HL-60/S4 treated with phorbol 12-myristate 13-acetate at 8.2 ng/mL for 4 days and 3 days (cell line): ENCODE data around the gene LIMS2.

ENCODE experiments used
- in situ Hi-C: fragments of 300-500 bp; cut with MboI; formaldehyde crosslinking; loops from 2 replicates; pipeline ENCODE4 v1.15.0; 2022; ENCODE audit warnings: low sequenced_read_pairs

LIMS2 gene

DNA sequence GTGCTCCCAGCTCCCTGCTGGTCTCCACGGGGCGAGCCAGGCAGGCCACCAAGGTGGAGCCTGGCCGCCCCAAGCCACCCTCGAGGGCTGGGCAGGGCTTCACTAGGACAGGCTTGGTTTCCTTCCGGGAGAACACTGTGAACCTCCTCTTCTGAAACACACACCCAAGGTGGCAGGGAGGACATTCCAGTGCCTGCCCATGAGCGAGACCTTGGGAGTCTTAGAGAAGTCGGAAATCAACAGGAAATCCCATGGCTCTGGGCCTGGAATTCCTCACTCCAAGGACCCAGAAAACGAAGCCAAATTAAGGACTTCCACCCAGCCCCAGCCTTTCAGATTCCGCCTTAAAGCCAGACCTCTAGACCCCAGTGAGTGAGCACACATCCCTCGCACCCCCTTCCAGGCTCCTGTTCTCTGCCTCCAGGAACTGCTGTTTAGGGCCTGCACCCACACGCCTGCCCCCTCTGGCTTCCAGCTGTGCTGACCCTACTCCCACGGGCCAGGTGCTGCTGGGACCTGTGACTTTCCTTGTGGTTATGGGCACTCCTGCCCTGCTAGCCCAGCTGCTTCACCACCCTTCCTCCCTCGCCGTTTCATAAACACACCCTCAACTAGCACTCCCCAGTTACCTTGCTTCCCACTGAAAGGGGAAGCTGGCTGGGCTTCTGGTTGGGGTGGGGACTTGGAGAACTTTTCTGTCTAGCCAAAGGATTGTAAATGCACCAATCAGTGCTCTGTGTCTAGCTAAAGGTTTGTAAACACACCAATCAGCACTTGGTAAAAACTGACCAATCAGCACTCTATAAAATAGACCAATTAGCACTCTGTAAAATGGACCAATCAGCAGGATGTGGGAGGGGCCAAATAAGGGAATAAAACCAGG lies 15.7 kb downstream of the LIMS2 start:
- in situ Hi-C loops, result no loop called here

DNA sequence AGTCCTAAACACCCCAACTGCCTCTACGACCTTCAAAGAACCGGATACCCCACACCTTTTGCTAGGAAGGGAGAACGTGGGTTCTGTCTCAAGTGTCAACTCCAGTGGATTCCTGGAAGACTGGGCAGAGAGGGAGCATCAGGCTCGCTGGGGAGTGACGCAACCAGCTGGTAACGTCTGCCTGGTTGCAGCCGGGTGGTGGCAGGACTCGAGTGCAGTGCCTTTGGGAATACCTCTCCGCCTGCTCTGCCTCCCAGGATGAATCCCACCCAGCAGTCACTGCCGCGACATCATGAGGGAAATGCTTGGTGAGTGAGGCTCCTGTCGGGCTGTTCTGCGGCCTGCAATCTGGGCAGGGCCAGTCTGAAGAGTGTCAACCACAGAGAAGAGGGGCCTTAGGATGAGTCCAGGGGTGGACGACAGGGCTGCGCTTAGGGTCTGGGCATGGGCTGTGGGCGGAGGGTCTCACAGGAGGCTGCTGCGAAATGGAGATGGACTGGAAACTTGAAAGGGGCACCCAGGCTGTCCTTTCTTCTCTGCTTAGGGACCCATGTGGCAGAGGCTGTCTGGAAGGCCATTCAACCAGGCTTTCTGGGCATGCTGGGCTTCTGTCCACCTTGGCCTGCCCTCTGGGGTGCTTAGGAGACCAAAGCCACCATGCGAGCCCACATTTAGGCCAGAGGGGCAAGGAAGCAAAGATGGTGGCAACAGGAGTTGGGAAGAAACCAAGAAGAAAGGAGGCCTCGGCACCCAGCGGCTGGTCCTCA lies 16.5 kb downstream of the LIMS2 start:
- in situ Hi-C loops, result no loop called here

DNA sequence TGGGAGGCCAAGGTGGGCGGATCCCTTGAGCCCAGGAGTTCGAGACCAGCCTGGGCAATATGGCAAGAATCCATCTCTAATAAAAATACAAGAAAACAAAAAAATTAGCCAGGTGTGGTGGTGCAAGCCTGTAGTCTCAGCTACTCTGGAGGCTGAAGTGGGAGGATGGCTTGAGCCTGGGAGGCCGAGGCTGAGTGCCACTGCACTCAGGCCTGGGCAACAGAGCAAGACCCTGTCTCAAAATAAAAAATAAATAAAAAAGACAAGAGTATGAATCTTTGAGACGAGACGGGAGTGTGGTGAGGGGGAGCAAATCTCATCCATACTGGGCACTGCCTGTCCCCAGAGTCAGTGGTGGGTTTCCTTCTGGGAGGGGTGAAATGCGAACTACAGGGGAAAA lies 17.2 kb downstream of the LIMS2 start:
- in situ Hi-C loops, result no loop called here

DNA sequence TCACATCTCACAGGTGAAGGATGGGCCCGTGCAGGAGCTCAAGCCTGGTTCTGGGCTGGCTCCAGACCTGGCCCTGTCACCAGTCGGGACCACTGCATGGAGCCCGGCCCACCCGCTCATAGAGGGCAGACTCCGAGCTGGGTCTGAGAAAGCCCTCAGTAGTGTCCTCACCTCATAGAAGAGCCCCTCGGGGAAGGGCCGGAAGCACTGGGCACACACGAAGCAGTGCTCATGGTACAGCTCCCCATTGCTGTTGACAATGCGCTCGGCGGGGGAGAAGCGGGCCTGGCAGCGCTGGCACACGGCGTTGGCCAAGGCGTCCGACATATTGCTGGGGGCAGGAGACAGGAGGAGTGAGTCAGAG lies 18.1 kb downstream of the LIMS2 start:
- in situ Hi-C loops, result no loop called here

DNA sequence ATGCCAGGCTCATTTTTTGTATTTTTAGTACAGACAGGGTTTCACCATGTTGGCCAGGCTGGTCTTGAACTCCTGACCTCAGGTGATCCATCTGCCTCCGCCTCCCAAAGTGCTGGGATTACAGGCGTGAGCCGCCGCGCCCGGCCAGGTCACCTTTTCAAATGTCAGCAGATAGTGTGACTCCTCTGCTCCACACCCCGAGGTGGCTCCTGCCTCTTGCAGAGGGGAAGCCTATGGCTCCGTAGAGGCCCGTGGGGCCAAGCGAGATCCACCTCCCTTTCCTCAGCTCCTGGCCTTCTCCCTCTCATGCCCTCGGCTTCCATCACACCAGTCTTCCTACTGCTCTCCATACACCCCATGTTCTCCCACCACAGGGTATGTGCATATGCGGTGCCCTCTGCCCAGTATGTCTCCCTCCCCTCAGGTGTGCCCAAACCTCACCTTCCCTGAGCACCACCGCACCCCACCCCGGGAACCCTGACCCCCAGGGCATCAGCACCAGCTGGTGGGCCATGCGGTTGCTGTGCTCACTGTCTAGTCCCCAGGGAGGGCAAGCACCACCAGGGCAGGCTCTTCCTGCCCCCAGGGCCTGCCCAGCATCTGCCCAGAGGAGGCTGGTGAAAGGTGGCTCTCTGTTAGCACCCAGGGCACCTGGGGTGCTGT lies 18.6 kb downstream of the LIMS2 start:
- in situ Hi-C loops, result no loop called here

DNA sequence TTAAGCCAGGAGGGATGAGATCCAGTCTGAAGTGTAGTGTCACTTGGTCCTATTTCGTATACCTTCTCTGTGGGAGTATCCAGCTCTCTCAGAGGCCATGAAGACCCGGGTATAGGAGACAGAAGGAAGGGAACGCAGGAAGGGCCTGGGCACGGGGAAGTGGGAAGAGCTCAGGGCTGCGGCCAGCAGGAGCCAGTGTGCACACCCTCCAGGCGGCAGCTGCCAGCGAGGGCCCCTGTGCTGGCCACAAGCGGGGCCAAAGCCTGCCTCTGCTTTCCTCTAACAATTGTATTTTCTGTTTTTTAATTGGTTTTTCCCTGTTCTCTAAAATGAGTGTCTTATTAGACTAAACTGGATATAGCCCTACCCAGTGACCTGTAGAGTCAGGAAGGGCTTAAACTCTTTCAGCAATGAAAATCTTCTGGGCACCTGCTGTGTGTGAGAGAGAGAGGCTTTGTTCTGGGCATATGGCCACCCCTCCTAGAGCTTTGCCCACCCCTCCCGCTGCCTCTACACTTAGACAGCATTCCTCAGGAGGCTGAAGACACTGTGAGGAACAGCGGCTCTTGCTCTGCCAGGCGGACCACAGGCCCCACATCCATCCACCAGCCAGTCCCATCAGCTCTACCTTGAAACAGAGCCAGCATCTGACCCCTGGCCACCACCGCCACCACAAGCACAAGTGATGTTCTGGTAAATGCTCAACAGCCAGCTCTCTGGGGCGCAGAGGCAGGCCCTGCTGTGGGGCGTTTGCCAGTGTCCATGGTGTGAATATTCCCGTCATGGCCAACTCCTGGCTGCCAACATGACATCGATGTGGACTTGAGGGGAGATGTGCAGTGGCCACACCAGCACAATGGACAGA lies 19.9 kb downstream of the LIMS2 start:
- in situ Hi-C loops, result no loop called here

DNA sequence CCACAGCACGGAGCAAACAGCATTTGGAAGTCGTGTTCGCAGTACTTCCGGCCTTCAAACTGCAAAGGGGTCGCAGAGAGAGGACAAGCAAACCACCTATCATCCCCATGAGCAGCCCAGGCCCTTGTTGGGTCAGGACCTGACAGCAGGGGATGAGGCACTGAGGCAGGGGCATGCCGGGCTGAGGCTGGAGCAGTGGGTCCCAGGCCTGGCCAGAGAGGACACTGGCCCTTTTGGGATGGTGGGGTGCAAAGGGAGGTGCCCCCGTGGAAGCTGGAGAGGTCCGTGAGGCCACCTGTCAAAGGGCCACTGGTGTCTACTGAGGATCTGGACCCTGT lies 20.5 kb downstream of the LIMS2 start:
- in situ Hi-C loops, result no loop called here

DNA sequence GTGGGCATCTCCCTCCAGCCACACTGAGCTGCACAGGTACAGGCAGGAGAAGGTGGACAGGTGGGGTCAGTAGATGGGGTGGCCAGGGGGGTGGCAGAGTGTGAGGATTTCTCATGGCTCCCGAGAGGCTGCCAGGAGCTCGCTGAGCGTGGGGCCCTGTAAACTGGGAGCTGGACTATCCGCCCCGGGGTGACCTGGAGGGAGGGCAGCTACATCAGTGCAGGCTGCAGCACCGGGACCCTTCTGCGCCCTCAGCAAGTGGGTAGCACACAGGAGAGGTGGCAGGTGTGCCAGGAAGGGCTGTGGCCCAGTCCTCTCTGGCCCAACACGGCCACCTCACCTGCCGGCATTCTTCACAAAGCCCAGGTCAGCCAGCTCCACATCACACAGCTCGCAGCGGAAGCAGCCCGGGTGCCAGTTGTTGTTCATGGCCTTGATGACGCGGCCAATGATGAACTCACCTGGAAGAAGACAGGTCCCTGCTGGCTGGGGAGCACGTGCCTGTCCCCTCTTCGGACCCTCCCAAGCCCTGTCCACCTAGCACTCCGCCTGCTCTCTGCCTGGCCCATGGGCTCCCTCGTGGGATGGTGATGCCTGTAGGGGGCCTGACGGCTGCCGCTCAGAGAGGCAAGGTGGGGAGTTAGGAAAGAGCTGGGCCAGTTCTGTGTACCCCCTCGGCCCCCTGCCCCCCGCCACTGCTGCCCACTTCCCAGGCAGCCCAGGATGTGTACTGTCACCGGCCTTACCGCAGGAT lies 21.1 kb downstream of the LIMS2 start:
- in situ Hi-C loops, result no loop called here

DNA sequence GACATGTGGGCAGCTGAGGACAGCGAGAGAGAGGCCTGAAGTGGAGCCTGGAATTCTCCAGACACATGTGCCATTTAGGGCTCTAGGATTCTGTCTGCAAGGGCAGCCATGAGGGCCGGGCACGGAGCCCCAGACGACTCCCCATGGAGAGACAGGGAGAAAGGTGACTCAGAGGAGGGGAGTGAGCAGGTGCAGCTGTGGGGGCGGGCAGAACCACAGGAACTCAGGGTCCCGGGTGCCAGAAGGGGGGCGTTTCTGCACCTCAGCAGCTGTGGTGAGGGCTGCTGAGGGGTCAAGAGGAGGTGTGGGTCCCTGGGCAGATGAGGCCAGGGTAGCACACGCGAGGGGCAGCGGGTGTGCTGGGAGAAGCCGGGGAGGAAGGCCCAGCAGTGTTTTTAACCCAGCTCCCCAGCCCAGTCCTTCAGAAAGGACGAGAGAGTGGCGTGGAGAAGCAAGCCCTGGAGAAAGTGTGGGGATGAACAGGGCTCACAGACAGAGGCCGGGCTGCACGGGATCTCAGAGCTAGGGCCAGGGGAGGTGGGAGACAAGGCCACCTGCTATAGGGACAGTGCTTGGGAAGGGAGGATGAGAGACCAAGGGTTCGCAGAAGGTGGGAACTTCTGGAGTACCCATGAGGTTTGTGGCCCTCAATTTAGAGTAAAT lies 21.8 kb downstream of the LIMS2 start:
- in situ Hi-C loops, result no loop called here

DNA sequence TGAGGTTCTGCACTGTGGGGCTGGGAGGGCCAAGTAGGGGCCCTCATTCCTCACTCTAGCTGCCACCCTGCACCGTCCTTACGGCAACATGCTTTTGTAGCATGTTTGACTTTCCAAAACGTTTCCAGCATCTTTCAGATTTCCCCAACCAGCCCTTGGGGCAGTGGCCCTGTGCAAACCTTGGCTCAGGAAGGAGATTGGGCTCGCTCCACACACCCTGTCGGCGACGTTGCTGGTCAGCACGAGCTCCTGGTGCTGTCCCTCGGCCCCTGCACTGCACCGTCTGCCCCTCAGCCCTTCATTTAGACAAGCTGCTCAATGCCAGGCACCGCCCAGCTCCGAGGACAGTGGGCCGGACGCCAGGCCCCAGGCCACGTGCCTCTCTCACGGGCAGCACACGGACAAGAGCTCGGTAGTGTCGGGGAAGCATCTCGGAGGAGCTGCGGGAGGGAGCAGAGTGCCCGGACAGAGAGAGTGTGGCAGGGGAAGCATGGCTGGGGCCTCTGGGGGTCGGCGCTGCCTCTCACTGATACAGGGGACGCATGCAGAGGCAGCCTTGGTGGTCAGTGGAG lies 22.5 kb downstream of the LIMS2 start:
- in situ Hi-C loops, result no loop called here

DNA sequence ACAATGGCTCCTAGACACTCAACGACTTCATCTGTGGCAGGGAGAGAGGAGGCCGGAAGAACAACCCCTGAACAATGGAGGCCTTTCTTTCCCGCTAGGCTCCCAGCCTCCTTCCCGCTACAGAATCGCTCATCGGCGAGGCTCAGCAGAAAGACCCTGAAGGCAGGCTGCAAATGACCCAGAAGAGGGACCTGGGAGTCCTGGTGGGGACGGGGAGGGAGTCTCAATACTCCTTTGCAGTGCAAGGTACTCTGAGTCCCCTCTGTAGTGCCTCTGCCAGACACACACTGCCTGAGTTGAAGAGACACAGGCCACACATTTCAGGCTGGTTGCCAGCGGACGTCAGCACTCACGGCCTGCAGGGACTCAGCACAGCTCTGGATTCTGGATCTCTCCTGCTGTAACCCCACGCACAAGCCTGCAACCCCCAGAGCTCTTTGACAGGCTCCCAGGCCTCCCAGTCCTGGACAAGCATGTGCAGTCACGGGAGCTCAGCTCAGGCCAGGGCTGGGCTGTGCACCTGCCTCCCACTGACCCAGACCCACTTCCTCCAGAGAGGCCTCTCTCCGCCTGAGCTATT lies 23.3 kb downstream of the LIMS2 start:
- in situ Hi-C loops, result no loop called here

DNA sequence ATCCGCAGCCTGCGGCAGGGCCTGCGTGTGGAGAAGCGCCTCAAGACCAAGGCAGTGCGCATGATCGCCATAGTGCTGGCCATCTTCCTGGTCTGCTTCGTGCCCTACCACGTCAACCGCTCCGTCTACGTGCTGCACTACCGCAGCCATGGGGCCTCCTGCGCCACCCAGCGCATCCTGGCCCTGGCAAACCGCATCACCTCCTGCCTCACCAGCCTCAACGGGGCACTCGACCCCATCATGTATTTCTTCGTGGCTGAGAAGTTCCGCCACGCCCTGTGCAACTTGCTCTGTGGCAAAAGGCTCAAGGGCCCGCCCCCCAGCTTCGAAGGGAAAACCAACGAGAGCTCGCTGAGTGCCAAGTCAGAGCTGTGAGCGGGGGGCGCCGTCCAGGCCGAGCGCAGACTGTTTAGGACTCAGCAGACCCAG lies 23.9 kb downstream of the LIMS2 start:
- in situ Hi-C loops, result no loop called here

DNA sequence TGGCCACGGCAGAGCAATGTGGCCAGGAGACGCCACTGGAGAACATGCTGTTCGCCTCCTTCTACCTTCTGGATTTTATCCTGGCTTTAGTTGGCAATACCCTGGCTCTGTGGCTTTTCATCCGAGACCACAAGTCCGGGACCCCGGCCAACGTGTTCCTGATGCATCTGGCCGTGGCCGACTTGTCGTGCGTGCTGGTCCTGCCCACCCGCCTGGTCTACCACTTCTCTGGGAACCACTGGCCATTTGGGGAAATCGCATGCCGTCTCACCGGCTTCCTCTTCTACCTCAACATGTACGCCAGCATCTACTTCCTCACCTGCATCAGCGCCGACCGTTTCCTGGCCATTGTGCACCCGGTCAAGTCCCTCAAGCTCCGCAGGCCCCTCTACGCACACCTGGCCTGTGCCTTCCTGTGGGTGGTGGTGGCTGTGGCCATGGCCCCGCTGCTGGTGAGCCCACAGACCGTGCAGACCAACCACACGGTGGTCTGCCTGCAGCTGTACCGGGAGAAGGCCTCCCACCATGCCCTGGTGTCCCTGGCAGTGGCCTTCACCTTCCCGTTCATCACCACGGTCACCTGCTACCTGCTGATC lies 24.4 kb downstream of the LIMS2 start:
- in situ Hi-C loops, result no loop called here

DNA sequence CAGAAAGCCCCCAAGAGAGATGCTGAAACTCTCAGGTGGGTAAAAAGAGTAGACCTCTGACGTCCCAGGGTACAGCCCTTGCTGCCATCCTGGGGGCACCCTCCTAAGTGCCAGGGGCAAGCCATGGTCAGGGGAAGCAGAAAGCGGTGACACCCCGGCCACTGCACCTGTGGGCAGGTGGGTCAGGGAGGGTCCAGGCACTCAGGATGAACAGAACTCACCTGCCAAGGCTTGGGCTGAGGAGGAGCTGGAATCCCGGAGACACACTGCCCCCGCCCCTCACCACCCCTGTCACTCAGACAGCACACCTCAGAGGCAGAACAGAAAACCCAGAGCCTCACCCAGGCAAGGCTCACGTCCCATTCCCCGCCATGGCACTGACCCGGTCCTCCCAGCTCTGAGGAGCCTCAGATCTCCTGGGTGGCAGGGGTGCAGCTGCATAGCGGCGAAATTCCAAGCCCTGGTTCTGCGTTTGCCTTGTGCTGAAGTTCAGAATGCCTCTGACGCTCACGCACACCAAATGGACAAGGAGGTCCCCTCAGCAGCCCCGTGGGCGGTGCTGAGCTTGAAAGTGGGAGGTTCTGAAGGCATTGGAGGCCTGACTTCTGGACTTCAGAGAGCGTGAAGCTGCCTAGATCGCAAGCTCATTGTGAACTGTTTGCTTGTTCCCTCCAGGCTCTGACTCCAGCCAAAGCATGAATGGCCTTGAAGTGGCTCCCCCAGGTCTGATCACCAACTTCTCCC lies 25.1 kb downstream of the LIMS2 start:
- in situ Hi-C loops, result no loop called here

DNA sequence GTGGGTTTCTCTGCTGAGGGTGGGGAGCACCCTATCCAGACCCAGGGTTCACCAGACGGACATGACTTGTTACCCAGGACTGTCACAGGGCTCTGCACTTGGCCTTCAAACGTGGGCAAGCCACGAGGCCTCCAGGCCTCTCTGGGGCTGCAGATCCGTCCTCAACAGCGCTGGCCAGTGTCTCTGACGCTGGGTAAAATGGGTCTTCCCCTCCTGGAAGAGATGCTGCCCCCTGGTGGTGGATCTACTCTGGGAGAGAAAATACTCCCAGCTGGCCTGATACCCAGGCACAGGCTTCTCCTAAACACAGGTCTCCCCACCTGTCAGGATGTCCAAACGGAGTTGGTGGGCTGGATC lies 25.7 kb downstream of the LIMS2 start:
- in situ Hi-C loops, result no loop called here

DNA sequence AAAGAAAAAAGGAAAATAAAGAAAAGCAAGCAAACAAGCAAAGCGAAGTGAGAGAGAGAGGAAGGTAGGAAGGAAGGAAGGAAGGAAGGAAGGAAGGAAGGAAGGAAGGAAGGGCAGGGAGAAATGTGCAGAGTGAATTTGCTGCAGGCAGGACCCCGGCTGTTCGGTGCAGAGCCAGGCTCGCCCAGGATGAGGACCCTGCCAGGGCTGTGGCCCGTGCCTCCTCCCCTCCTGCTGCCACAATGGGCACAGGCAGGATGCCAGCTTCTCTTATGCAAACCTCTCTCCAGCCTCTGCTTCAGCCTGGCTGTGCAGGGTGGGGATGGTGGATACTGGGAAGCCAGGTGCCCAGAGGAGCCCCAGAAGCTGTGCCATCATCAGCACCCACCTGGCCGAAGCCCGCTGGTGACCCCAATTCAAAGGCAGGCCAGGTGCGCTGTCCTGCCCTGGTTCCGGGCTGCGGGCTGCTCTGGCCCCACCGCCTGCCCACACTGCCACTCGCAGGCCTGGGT lies 26.2 kb downstream of the LIMS2 start:
- in situ Hi-C loops, result no loop called here

DNA sequence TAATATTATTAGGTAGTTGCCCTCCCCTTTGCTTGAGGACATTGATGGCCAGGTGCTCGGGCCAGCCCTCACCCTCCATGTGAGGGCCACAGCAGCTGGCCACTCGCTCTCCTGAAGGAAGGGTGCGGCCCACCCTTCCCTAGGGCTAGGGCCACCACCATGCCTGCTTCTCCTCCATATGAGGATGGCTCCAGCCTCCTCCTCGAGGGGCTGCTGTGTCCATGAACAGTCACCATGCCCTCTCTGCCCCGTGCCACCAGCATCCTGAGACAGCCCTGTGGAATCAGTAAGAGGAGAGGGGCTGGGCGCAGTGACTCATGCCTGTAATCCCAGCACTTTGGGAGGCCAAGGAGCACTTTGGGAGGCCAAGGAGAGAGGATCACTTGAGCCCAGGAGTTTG lies 27.0 kb downstream of the LIMS2 start:
- in situ Hi-C loops, result no loop called here
